ENCODE results near the gene GGTA1.

DNA sequence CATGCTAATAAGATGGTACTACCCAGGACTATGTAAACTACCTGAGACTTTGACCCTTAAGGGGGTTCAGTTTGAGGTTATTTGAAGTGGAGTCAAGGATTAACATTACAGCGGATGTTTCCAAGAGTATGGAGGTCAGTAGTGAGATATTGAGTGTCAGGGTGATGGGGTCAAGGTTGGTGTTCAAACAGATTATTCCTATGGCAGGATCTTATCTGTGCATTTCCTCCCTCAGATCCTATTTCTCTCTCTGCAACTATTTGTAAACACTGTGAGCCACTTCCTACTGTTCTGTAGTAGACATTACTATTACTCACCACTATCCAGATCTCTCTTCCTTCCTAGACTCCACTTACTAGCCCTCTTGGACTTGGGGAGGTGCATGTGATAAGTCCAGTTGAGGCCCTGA is 75.6 kb downstream of the GGTA1 start:
- TF ChIP-seq ZNF423 (CRISPR knock-in tag; IDR thresholded peaks at IDR 0.05), result no peak
- TF ChIP-seq, protein P1, sequence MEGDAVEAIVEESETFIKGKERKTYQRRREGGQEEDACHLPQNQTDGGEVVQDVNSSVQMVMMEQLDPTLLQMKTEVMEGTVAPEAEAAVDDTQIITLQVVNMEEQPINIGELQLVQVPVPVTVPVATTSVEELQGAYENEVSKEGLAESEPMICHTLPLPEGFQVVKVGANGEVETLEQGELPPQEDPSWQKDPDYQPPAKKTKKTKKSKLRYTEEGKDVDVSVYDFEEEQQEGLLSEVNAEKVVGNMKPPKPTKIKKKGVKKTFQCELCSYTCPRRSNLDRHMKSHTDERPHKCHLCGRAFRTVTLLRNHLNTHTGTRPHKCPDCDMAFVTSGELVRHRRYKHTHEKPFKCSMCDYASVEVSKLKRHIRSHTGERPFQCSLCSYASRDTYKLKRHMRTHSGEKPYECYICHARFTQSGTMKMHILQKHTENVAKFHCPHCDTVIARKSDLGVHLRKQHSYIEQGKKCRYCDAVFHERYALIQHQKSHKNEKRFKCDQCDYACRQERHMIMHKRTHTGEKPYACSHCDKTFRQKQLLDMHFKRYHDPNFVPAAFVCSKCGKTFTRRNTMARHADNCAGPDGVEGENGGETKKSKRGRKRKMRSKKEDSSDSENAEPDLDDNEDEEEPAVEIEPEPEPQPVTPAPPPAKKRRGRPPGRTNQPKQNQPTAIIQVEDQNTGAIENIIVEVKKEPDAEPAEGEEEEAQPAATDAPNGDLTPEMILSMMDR (IDR thresholded peaks at IDR 0.05), result no peak
- TF ChIP-seq, protein P2, sequence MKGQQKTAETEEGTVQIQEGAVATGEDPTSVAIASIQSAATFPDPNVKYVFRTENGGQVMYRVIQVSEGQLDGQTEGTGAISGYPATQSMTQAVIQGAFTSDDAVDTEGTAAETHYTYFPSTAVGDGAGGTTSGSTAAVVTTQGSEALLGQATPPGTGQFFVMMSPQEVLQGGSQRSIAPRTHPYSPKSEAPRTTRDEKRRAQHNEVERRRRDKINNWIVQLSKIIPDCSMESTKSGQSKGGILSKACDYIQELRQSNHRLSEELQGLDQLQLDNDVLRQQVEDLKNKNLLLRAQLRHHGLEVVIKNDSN (CRISPR knock-in tag; IDR thresholded peaks at IDR 0.05), result no peak
- TF ChIP-seq TEAD1 (CRISPR knock-in tag; IDR thresholded peaks at IDR 0.05), result no peak
- TF ChIP-seq JUN (CRISPR knock-in tag; IDR thresholded peaks at IDR 0.05), result no peak
- no peak for TF ChIP-seq NFE2L1 (CRISPR knock-in tag; IDR thresholded peaks at IDR 0.05)
- TF ChIP-seq, protein P3, sequence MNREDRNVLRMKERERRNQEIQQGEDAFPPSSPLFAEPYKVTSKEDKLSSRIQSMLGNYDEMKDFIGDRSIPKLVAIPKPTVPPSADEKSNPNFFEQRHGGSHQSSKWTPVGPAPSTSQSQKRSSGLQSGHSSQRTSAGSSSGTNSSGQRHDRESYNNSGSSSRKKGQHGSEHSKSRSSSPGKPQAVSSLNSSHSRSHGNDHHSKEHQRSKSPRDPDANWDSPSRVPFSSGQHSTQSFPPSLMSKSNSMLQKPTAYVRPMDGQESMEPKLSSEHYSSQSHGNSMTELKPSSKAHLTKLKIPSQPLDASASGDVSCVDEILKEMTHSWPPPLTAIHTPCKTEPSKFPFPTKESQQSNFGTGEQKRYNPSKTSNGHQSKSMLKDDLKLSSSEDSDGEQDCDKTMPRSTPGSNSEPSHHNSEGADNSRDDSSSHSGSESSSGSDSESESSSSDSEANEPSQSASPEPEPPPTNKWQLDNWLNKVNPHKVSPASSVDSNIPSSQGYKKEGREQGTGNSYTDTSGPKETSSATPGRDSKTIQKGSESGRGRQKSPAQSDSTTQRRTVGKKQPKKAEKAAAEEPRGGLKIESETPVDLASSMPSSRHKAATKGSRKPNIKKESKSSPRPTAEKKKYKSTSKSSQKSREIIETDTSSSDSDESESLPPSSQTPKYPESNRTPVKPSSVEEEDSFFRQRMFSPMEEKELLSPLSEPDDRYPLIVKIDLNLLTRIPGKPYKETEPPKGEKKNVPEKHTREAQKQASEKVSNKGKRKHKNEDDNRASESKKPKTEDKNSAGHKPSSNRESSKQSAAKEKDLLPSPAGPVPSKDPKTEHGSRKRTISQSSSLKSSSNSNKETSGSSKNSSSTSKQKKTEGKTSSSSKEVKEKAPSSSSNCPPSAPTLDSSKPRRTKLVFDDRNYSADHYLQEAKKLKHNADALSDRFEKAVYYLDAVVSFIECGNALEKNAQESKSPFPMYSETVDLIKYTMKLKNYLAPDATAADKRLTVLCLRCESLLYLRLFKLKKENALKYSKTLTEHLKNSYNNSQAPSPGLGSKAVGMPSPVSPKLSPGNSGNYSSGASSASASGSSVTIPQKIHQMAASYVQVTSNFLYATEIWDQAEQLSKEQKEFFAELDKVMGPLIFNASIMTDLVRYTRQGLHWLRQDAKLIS (CRISPR knock-in tag; IDR thresholded peaks at IDR 0.05; ENCODE audit: borderline replicate concordance), result no peak
- no peak for TF ChIP-seq NR3C1 (CRISPR knock-in tag; conservative IDR thresholded peaks at IDR 0.05; ENCODE audit: low read depth)
- TF ChIP-seq, protein P4, sequence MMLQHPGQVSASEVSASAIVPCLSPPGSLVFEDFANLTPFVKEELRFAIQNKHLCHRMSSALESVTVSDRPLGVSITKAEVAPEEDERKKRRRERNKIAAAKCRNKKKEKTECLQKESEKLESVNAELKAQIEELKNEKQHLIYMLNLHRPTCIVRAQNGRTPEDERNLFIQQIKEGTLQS (CRISPR knock-in tag; conservative IDR thresholded peaks at IDR 0.05), result no peak
